HepG2 (cell line): ENCODE results near the gene KLHL36. TPM values are rescaled to one million over a fixed set of nuclear protein-coding genes. Genes with fewer than 3 reads are reported as not detected.

ENCODE experiments used
- CCAR2 ChIP-seq: fragments of 200-400 bp; formaldehyde crosslinking; optimal IDR thresholded peaks from 2 replicates; pipeline ENCODE3; 2018; ENCODE audit warnings: low read depth, mild to moderate bottlenecking, low read length, moderate library complexity
- PTBP1 ChIP-seq: fragments of 200-400 bp; formaldehyde crosslinking; IDR thresholded peaks from 2 replicates; pipeline ENCODE4 v1.6.1; 2018; ENCODE audit warnings: low read length, low read depth; ENCODE audit not compliant: poor library complexity, severe bottlenecking
- SCMH1 ChIP-seq: sonication (generic); formaldehyde crosslinking; IDR thresholded peaks from 2 replicates; pipeline ENCODE4 v1.9.0; 2021; ENCODE audit warnings: missing genetic modification reagents, mild to moderate bottlenecking, borderline replicate concordance
- SRSF1 ChIP-seq: fragments of 200-400 bp; formaldehyde crosslinking; optimal IDR thresholded peaks from 2 replicates; pipeline ENCODE3; 2017; ENCODE audit warnings: mild to moderate bottlenecking, low read depth, low read length, moderate library complexity
- TFDP2 ChIP-seq: sonication (generic); formaldehyde crosslinking; IDR thresholded peaks from 2 replicates; pipeline ENCODE4 v1.4.0; 2020; ENCODE audit warnings: missing genetic modification reagents
- THAP11 ChIP-seq: IDR thresholded peaks from 2 replicates; pipeline ENCODE4 v1.6.1; 2016; ENCODE audit warnings: missing biosample characterization, missing genetic modification reagents
- U2AF2 ChIP-seq: fragments of 200-400 bp; formaldehyde crosslinking; IDR thresholded peaks from 2 replicates; pipeline ENCODE4 v1.6.1; 2017; ENCODE audit warnings: low read depth, mild to moderate bottlenecking, low read length
- UBTF ChIP-seq: sonication (generic); formaldehyde crosslinking; IDR thresholded peaks from 2 replicates; pipeline ENCODE4 v1.4.0; 2020; ENCODE audit warnings: mild to moderate bottlenecking, missing genetic modification reagents
- ZBTB7B ChIP-seq: sonication (generic); formaldehyde crosslinking; IDR thresholded peaks from 2 replicates; pipeline ENCODE4 v1.4.0; 2020; ENCODE audit warnings: missing genetic modification reagents
- polyA plus RNA-seq, 8 experiments: library from polyadenylated mRNA; depleted of rRNA in 3 of 8; stranded (reverse) in 7 of 8; unstranded in 1 of 8; fragments of >200 nt; fragmentation: Illumina TruSeq in 4 of 8; extraction: Trizol in 4 of 8; gene quantifications; 2 replicates each; pipeline versions ENCODE4 v1.2.1 to v1.2.3, GENCODE V29; 2011 to 2016; ENCODE audit warnings: low read depth in 4 of 8, missing spikeins in 1 of 8, mixed read lengths in 1 of 8; ENCODE audit not compliant: insufficient read depth in 1 of 8
- total RNA-seq, 5 experiments: library from RNA; depleted of rRNA; stranded (reverse); fragments of >200 nt; fragmentation: Illumina TruSeq; extraction: Trizol; gene quantifications; 2 replicates each; pipeline ENCODE4 v1.2.3, GENCODE V29; 2016; ENCODE audit warnings: low read depth in 1 of 5
- TF ChIP-seq, protein P1 (sequence below): sonication (generic); formaldehyde crosslinking; IDR thresholded peaks from 2 replicates; pipeline ENCODE4 v1.8.0; 2022; ENCODE audit warnings: mild to moderate bottlenecking, missing genetic modification reagents, moderate library complexity
- TF ChIP-seq, protein P2 (sequence below): sonication (generic); formaldehyde crosslinking; IDR thresholded peaks from 2 replicates; pipeline ENCODE4 v1.4.0; 2020; ENCODE audit warnings: missing genetic modification reagents, borderline replicate concordance
- TF ChIP-seq, protein P3 (sequence below), 2 experiments: fragments of 450-650 bp in 1 of 2; sonication (generic) in 1 of 2; formaldehyde crosslinking; IDR thresholded peaks; 2 replicates each; pipeline versions ENCODE4 v1.5.0 to v1.8.0; 2020 to 2022; ENCODE audit warnings: mild to moderate bottlenecking in 1 of 2, missing genetic modification reagents in 1 of 2
- TF ChIP-seq, protein P4 (sequence below): sonication (generic); formaldehyde crosslinking; IDR thresholded peaks from 2 replicates; pipeline ENCODE4 v1.5.1; 2020; ENCODE audit warnings: mild to moderate bottlenecking, missing genetic modification reagents, moderate library complexity

KLHL36 gene
- total and polyA plus RNA-seq, 2 of the 13 experiments (the other 11 are each of a cell fraction or from before 2014, with no cell fraction given) = 24.3 to 26.0 TPM

- TF ChIP-seq, protein P1, sequence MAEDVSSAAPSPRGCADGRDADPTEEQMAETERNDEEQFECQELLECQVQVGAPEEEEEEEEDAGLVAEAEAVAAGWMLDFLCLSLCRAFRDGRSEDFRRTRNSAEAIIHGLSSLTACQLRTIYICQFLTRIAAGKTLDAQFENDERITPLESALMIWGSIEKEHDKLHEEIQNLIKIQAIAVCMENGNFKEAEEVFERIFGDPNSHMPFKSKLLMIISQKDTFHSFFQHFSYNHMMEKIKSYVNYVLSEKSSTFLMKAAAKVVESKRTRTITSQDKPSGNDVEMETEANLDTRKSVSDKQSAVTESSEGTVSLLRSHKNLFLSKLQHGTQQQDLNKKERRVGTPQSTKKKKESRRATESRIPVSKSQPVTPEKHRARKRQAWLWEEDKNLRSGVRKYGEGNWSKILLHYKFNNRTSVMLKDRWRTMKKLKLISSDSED (CRISPR knock-in tag) = no peak
- TF ChIP-seq ZBTB7B (CRISPR knock-in tag) (peak; percentile 99), TFDP2 (CRISPR knock-in tag) (peak; percentile 85), SRSF1 (peak; percentile 63), PTBP1 (no peak), U2AF2 (no peak), CCAR2 (no peak), SCMH1 (CRISPR knock-in tag) (no peak), THAP11 (CRISPR knock-in tag) (peak; percentile 80), UBTF (CRISPR knock-in tag) (peak; percentile 96)
- TF ChIP-seq, protein P2, sequence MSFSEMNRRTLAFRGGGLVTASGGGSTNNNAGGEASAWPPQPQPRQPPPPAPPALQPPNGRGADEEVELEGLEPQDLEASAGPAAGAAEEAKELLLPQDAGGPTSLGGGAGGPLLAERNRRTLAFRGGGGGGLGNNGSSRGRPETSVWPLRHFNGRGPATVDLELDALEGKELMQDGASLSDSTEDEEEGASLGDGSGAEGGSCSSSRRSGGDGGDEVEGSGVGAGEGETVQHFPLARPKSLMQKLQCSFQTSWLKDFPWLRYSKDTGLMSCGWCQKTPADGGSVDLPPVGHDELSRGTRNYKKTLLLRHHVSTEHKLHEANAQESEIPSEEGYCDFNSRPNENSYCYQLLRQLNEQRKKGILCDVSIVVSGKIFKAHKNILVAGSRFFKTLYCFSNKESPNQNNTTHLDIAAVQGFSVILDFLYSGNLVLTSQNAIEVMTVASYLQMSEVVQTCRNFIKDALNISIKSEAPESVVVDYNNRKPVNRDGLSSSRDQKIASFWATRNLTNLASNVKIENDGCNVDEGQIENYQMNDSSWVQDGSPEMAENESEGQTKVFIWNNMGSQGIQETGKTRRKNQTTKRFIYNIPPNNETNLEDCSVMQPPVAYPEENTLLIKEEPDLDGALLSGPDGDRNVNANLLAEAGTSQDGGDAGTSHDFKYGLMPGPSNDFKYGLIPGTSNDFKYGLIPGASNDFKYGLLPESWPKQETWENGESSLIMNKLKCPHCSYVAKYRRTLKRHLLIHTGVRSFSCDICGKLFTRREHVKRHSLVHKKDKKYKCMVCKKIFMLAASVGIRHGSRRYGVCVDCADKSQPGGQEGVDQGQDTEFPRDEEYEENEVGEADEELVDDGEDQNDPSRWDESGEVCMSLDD (CRISPR knock-in tag) = peak; percentile 40; the same call in 1 of the 2 replicates
- TF ChIP-seq, protein P3, sequence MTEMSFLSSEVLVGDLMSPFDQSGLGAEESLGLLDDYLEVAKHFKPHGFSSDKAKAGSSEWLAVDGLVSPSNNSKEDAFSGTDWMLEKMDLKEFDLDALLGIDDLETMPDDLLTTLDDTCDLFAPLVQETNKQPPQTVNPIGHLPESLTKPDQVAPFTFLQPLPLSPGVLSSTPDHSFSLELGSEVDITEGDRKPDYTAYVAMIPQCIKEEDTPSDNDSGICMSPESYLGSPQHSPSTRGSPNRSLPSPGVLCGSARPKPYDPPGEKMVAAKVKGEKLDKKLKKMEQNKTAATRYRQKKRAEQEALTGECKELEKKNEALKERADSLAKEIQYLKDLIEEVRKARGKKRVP (CRISPR knock-in tag; IDR thresholded peaks at IDR 0.05) = peak in 1 of 2 experiments; percentile 63; a peak in 1 of 4 replicates
- TF ChIP-seq, protein P4, sequence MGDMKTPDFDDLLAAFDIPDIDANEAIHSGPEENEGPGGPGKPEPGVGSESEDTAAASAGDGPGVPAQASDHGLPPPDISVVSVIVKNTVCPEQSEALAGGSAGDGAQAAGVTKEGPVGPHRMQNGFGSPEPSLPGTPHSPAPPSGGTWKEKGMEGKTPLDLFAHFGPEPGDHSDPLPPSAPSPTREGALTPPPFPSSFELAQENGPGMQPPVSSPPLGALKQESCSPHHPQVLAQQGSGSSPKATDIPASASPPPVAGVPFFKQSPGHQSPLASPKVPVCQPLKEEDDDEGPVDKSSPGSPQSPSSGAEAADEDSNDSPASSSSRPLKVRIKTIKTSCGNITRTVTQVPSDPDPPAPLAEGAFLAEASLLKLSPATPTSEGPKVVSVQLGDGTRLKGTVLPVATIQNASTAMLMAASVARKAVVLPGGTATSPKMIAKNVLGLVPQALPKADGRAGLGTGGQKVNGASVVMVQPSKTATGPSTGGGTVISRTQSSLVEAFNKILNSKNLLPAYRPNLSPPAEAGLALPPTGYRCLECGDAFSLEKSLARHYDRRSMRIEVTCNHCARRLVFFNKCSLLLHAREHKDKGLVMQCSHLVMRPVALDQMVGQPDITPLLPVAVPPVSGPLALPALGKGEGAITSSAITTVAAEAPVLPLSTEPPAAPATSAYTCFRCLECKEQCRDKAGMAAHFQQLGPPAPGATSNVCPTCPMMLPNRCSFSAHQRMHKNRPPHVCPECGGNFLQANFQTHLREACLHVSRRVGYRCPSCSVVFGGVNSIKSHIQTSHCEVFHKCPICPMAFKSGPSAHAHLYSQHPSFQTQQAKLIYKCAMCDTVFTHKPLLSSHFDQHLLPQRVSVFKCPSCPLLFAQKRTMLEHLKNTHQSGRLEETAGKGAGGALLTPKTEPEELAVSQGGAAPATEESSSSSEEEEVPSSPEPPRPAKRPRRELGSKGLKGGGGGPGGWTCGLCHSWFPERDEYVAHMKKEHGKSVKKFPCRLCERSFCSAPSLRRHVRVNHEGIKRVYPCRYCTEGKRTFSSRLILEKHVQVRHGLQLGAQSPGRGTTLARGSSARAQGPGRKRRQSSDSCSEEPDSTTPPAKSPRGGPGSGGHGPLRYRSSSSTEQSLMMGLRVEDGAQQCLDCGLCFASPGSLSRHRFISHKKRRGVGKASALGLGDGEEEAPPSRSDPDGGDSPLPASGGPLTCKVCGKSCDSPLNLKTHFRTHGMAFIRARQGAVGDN (CRISPR knock-in tag) = peak; percentile 96
Measured at GRCh38 chr16:84699712-84700445, 51.6 kb downstream of the KLHL36 start, which contains the start of gene USP10 (continued).
